Esophagus squamous epithelium (tissue), 4 donors: ENCODE results near the gene TULP1.

Experiments used
- POLR2A ChIP-seq, 4 donors: fragments of 450-650 bp; IDR thresholded peaks; one replicate each; pipeline ENCODE4 v1.6.1; 2017; ENCODE audit warnings: antibody characterized with exemption in 4 of 4, mild to moderate bottlenecking in 4 of 4, moderate library complexity in 3 of 4
- TF ChIP-seq, protein P1 (sequence below), 6 experiments: fragments of 450-650 bp in 4 of 6; fragments of 200-600 bp in 2 of 6; sonication (generic) in 2 of 6; IDR thresholded peaks; one replicate each; pipeline ENCODE4 v1.5.1; 2016 to 2019; ENCODE audit warnings: antibody characterized with exemption in 6 of 6, mild to moderate bottlenecking in 4 of 6, moderate library complexity in 4 of 6

DNA sequence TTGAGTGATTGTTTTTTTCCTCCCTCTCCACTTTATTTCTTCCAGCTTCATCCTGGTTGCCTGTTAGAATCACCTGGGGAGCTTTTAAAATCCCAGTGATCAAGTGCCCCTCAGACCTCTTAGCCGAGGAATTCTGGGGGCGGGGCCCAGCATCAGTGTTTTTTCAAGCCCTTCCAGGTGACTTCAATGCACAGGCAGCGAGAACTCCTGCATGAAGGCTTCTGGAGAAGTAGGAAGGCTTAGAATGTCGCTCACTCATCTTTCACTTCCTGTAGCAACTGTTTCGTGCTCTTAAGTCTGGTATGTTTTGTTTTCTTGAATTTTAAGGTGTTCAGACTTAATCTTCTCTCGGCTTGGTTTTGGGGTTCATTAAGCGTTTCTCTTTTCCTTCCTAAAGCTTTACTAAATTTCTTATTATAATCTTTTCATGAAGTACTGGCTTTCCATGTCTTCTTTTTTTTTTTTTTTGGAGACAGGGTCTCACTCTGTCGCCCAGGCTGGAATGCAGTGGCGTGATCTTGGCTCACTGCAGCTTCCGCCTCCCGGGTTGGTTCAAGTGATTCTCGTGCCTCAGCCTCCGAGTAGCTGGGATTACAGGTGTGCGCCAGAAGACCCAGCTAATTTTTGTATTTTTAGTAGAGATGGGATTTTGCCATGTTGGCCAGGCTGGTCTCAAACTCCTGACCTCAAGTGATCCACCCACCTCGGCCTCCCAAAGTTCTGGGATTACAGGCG lies 30.9 kb upstream of the TULP1 start:
- TF ChIP-seq, protein P1, sequence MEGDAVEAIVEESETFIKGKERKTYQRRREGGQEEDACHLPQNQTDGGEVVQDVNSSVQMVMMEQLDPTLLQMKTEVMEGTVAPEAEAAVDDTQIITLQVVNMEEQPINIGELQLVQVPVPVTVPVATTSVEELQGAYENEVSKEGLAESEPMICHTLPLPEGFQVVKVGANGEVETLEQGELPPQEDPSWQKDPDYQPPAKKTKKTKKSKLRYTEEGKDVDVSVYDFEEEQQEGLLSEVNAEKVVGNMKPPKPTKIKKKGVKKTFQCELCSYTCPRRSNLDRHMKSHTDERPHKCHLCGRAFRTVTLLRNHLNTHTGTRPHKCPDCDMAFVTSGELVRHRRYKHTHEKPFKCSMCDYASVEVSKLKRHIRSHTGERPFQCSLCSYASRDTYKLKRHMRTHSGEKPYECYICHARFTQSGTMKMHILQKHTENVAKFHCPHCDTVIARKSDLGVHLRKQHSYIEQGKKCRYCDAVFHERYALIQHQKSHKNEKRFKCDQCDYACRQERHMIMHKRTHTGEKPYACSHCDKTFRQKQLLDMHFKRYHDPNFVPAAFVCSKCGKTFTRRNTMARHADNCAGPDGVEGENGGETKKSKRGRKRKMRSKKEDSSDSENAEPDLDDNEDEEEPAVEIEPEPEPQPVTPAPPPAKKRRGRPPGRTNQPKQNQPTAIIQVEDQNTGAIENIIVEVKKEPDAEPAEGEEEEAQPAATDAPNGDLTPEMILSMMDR (IDR thresholded peaks at IDR 0.05), result no peak
- TF ChIP-seq POLR2A (IDR thresholded peaks at IDR 0.05), result no peak
